SU-DHL-6 (cell line): Measurements from ENCODE around the gene CLMN.

Source experiments
- H2AFZ ChIP-seq: fragments of 200-600 bp; sonication (generic); 2 replicates; pipeline ENCODE4 v1.6.1; 2014; ENCODE audit warnings: low read depth, mild to moderate bottlenecking, moderate library complexity, mixed read lengths, antibody characterized with exemption, low read length; ENCODE audit not compliant: severe bottlenecking
- H3F3A ChIP-seq: fragments of 200-600 bp; shearing (Covaris generic); 2 replicates; pipeline ENCODE4 v1.6.0; 2016; ENCODE audit warnings: antibody characterized with exemption, mild to moderate bottlenecking; ENCODE audit not compliant: insufficient read depth
- H3K27ac ChIP-seq: fragments of 200-600 bp; sonication (generic); 2 replicates; pipeline ENCODE4 v1.5.1; 2016; ENCODE audit warnings: low read depth, mild to moderate bottlenecking, low read length, moderate library complexity, mixed read lengths
- H3K27me3 ChIP-seq: fragments of 200-600 bp; sonication (generic), shearing (Covaris generic); 2 replicates; pipeline ENCODE4 v1.6.0; 2014; ENCODE audit warnings: mild to moderate bottlenecking, low read length
- H3K36me3 ChIP-seq: fragments of 200-600 bp; sonication (generic); 2 replicates; pipeline ENCODE4 v1.6.1; 2014; ENCODE audit warnings: mild to moderate bottlenecking, low read length, mixed read lengths
- H3K4me2 ChIP-seq: fragments of 300-600, 200-600 bp; shearing (Covaris generic), sonication (generic); 2 replicates; pipeline ENCODE4 v1.6.0; 2014; ENCODE audit warnings: low read length, low read depth, mild to moderate bottlenecking; ENCODE audit not compliant: poor library complexity, severe bottlenecking
- H3K4me3 ChIP-seq: fragments of 200-600 bp; sonication (generic); 2 replicates; pipeline ENCODE4 v1.5.1; 2014; ENCODE audit warnings: antibody characterized with exemption, low read length, mild to moderate bottlenecking, mixed read lengths; ENCODE audit not compliant: insufficient read depth, poor library complexity, severe bottlenecking
- H3K79me2 ChIP-seq: fragments of 200-600 bp; sonication (generic); 2 replicates; pipeline ENCODE4 v1.6.1; 2014; ENCODE audit warnings: mild to moderate bottlenecking, low read length, moderate library complexity; ENCODE audit not compliant: insufficient read depth
- H3K9ac ChIP-seq: fragments of 200-600 bp; sonication (generic); 2 replicates; pipeline ENCODE4 v1.7.0; 2014; ENCODE audit warnings: mild to moderate bottlenecking, low read length
- H3K9me2 ChIP-seq: fragments of 200-600 bp; sonication (generic); replicated peaks from 2 replicates; pipeline ENCODE4 v1.6.1; 2014; ENCODE audit warnings: low read length; ENCODE audit not compliant: insufficient read depth
- H3K9me3 ChIP-seq: fragments of 200-600 bp; sonication (generic); 2 replicates; pipeline ENCODE4 v1.6.1; 2014; ENCODE audit warnings: low read length, mixed read lengths; ENCODE audit not compliant: insufficient read depth
- H4K20me1 ChIP-seq: fragments of 200-600 bp; sonication (generic); 2 replicates; pipeline ENCODE4 v1.6.1; 2014; ENCODE audit warnings: low read depth, mild to moderate bottlenecking, antibody characterized with exemption, low read length, moderate library complexity, mixed read lengths
- EZH2phosphoT487 ChIP-seq: fragments of 200-600 bp; sonication (generic), shearing (Covaris generic); conservative IDR thresholded peaks from 2 replicates; pipeline ENCODE4 v1.6.1; 2018; ENCODE audit warnings: mild to moderate bottlenecking, antibody characterized with exemption, low read length, moderate library complexity, mixed read lengths
- TF ChIP-seq, protein P1 (sequence below): fragments of 200-600 bp; sonication (generic); IDR thresholded peaks from one replicate; pipeline ENCODE4 v1.5.1; 2017; ENCODE audit warnings: antibody characterized with exemption, mild to moderate bottlenecking, low read length, moderate library complexity; ENCODE audit not compliant: insufficient read depth, poor library complexity, severe bottlenecking

Gene CLMN

DNA sequence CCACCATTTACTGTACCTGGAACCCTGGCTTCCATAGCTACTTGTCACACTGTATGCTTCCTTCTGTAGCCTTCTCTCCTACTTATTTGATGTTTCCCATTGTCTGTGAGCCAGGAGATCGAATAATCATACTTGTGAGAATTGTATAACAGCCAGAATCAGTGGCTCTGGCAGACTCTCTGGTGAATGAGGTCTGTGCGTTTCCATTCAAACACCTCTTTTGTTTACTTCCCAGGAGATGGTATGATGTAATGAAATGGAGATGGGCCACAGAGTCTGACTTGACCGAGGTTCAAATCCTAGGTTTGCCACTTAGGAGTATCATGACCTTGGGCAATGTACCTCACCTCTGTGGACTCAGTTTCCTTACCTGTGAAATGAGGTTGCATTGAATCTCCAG lies 35.7 kb upstream of the CLMN start:
- H3K36me3 ChIP-seq: no peaks in the 10 kb centered on the region

DNA sequence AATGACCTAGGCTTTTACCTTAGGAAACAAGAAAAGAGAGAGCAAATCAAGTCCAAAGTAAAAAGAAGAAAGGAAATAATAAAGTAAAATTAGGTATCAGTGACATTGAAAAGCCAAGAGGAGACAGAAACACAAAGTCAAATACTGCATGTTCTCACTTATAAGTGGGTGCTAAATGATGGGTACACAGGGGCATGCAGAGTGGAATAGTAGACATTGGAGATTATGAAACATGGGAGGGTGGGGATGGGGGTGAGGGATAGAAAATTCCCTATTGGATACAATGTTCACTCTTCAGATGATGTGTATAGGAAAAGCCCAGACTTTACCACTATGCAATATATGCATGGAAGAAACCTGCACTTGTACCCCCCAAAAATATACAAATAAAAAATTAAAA lies 35.1 kb upstream of the CLMN start:
- no peak overlapping the region for H3K27ac ChIP-seq
- no peak for TF ChIP-seq EZH2phosphoT487
- TF ChIP-seq, protein P1, sequence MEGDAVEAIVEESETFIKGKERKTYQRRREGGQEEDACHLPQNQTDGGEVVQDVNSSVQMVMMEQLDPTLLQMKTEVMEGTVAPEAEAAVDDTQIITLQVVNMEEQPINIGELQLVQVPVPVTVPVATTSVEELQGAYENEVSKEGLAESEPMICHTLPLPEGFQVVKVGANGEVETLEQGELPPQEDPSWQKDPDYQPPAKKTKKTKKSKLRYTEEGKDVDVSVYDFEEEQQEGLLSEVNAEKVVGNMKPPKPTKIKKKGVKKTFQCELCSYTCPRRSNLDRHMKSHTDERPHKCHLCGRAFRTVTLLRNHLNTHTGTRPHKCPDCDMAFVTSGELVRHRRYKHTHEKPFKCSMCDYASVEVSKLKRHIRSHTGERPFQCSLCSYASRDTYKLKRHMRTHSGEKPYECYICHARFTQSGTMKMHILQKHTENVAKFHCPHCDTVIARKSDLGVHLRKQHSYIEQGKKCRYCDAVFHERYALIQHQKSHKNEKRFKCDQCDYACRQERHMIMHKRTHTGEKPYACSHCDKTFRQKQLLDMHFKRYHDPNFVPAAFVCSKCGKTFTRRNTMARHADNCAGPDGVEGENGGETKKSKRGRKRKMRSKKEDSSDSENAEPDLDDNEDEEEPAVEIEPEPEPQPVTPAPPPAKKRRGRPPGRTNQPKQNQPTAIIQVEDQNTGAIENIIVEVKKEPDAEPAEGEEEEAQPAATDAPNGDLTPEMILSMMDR: no peak
- no peak overlapping the region for H3K9ac ChIP-seq
- no peaks in the 10 kb centered on the region for H3K79me2 ChIP-seq
- H3K4me2 ChIP-seq: no peak overlapping the region
- H3K9me3 ChIP-seq: no peaks in the 10 kb centered on the region
- no peak overlapping the region for H2AFZ ChIP-seq
- no peaks in the 10 kb centered on the region for H3F3A ChIP-seq
- H3K9me2 ChIP-seq: no peaks in the 10 kb centered on the region
- H4K20me1 ChIP-seq: no peaks in the 10 kb centered on the region
- H3K27me3 ChIP-seq: 0 out of 2 replicates have a peak, but pooled peaks cover 2% of the 10 kb centered on the region
- H3K36me3 ChIP-seq: no peaks in the 10 kb centered on the region
- no peak overlapping the region for H3K4me3 ChIP-seq

More for the DNA sequence above, 35.7 kb upstream of the CLMN start:
- Histone ChIP-seq H3K9me3 (no peaks in the 10 kb centered on the region), H3K4me3 (no peak overlapping the region), H3K27ac (no peak overlapping the region), H3K4me2 (no peak overlapping the region), H3K27me3 (0 out of 2 replicates have a peak, but pooled peaks cover 2% of the 10 kb centered on the region), H2AFZ (no peak overlapping the region), H3K79me2 (no peaks in the 10 kb centered on the region), H3K9ac (no peak overlapping the region), H3F3A (no peaks in the 10 kb centered on the region), H4K20me1 (no peaks in the 10 kb centered on the region), H3K9me2 (no peaks in the 10 kb centered on the region)
- TF ChIP-seq EZH2phosphoT487: no peak
- TF ChIP-seq, protein P1: no peak

DNA sequence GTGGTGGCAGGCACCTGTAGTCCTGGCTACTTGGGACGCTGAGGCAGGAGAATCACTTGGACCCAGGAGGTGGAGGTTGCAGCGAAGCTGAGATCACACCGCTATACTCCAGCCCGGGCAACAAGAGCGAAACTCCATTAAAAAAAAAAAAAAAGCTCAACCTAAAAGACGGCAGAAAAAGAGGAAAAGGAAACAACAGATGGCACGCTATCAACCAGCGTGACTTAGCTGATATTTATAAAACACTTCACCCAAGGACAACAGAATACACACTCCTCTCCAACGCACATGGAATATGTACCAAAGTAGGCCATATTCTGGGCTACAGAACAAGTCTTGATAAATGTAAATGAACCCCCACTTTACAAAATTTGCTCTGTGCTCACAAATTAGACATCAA lies 34.0 kb upstream of the CLMN start:
- no peak overlapping the region for H3K4me2 ChIP-seq
- 0 out of 2 replicates have a peak, but pooled peaks cover 2% of the 10 kb centered on the region for H3K27me3 ChIP-seq
- no peak overlapping the region for H3K27ac ChIP-seq
- H3K4me3 ChIP-seq: no peak overlapping the region
- no peaks in the 10 kb centered on the region for H3K79me2 ChIP-seq
- H3K9me2 ChIP-seq: no peaks in the 10 kb centered on the region
- no peaks in the 10 kb centered on the region for H3K36me3 ChIP-seq
- H2AFZ ChIP-seq: no peak overlapping the region
- TF ChIP-seq, protein P1: no peak
- no peak for TF ChIP-seq EZH2phosphoT487
- no peaks in the 10 kb centered on the region for H3K9me3 ChIP-seq
- H3F3A ChIP-seq: no peaks in the 10 kb centered on the region
- no peak overlapping the region for H3K9ac ChIP-seq
- H4K20me1 ChIP-seq: no peaks in the 10 kb centered on the region
